KMS-11 (cell line): ENCODE measurements around the gene SMARCAL1.

Experiments
- H2AFZ ChIP-seq: fragments of 200-600 bp; sonication (generic); 2 replicates; pipeline ENCODE4 v1.6.1; 2016; ENCODE audit warnings: antibody characterized with exemption, mixed run types, low read depth
- H3K27ac ChIP-seq: fragments of 200-600 bp; sonication (generic); 2 replicates; pipeline ENCODE4 v1.6.1; 2016; ENCODE audit warnings: mild to moderate bottlenecking, mixed run types
- H3K27me3 ChIP-seq: fragments of 200-600 bp; sonication (generic); 2 replicates; pipeline ENCODE4 v1.6.1; 2017; ENCODE audit warnings: mild to moderate bottlenecking, low read depth, mixed run types, moderate library complexity; ENCODE audit not compliant: insufficient read depth
- H3K36me3 ChIP-seq: fragments of 200-600 bp; sonication (generic); 2 replicates; pipeline ENCODE4 v1.6.1; 2017; ENCODE audit warnings: mild to moderate bottlenecking, mixed run types; ENCODE audit not compliant: insufficient read depth
- H3K4me1 ChIP-seq: fragments of 200-600 bp; sonication (generic); 2 replicates; pipeline ENCODE4 v1.6.1; 2016; ENCODE audit warnings: mild to moderate bottlenecking, low read depth, mixed run types; ENCODE audit not compliant: poor library complexity, severe bottlenecking
- H3K4me2 ChIP-seq: fragments of 200-600 bp; sonication (generic); 2 replicates; pipeline ENCODE4 v1.7.0; 2016; ENCODE audit warnings: mild to moderate bottlenecking, mixed run types
- H3K4me3 ChIP-seq: fragments of 200-600 bp; sonication (generic); IDR thresholded peaks from 2 replicates; pipeline ENCODE4 v1.6.1; 2017; ENCODE audit warnings: low read depth, low read length, mixed read lengths; ENCODE audit not compliant: insufficient read depth
- H3K79me2 ChIP-seq: fragments of 200-600 bp; sonication (generic); 2 replicates; pipeline ENCODE4 v1.6.1; 2016; ENCODE audit warnings: low read depth, mixed run types; ENCODE audit not compliant: insufficient read depth
- H3K9ac ChIP-seq: fragments of 200-600 bp; sonication (generic); 2 replicates; pipeline ENCODE4 v1.6.1; 2016; ENCODE audit warnings: mild to moderate bottlenecking, mixed run types
- H4K20me1 ChIP-seq: fragments of 200-600 bp; sonication (generic); 2 replicates; pipeline ENCODE4 v1.6.1; 2016; ENCODE audit warnings: mild to moderate bottlenecking, mixed run types; ENCODE audit not compliant: insufficient read depth
- TF ChIP-seq, protein P1 (sequence below): fragments of 200-600 bp; sonication (generic); conservative IDR thresholded peaks from 2 replicates; pipeline ENCODE4 v1.6.1; 2017; ENCODE audit warnings: low read depth, mild to moderate bottlenecking, antibody characterized with exemption, low read length, moderate library complexity, mixed read lengths

Gene SMARCAL1

DNA sequence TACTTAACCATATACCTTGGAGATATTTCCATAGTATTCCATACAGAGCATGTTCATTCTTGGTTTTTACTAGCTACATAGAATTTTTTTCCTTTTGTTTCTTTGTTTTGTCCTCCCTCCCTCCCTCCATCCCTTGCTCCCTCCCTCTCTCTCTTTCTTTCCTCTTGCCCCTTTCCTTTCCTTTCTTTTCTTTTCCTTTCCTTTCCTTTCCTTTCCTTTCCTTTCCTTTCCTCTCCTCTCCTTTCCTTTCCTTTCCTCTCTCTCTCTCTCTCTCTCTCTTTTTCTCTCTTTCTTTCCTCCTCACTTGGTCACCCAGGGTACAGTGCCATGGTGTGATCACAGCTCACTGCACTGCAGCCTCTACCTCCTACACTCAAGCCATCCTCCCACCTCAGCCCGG, 114.7 kb downstream of the SMARCAL1 start:
- H2AFZ ChIP-seq, result no peak overlapping the region
- TF ChIP-seq, protein P1, sequence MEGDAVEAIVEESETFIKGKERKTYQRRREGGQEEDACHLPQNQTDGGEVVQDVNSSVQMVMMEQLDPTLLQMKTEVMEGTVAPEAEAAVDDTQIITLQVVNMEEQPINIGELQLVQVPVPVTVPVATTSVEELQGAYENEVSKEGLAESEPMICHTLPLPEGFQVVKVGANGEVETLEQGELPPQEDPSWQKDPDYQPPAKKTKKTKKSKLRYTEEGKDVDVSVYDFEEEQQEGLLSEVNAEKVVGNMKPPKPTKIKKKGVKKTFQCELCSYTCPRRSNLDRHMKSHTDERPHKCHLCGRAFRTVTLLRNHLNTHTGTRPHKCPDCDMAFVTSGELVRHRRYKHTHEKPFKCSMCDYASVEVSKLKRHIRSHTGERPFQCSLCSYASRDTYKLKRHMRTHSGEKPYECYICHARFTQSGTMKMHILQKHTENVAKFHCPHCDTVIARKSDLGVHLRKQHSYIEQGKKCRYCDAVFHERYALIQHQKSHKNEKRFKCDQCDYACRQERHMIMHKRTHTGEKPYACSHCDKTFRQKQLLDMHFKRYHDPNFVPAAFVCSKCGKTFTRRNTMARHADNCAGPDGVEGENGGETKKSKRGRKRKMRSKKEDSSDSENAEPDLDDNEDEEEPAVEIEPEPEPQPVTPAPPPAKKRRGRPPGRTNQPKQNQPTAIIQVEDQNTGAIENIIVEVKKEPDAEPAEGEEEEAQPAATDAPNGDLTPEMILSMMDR, result no peak
- H3K9ac ChIP-seq, result no peak overlapping the region

DNA sequence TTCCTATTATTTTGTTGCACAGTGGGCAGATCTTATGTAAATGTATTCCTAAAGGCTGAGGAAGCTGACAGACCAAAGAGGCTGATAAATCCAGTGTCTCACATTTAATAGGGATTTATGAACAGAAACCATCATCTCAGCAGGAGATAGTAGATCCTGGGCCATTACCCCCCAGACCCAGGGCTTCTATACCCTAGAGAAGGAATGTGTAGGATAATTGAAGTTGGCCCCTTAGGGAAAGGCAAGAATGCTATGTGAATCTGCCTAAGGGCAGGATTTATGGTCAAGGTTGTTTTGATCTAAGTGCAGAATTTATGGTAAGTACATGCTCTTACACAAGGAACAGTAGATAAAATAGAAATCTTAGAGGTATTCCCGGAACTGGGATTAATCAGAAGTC, 115.3 kb downstream of the SMARCAL1 start:
- Histone ChIP-seq H3K36me3 (no peaks in the 10 kb centered on the region), H4K20me1 (no peaks in the 10 kb centered on the region), H3K4me2 (no peak overlapping the region), H2AFZ (no peak overlapping the region), H3K4me1 (no peaks in the 10 kb centered on the region), H3K4me3 (no peak overlapping the region), H3K27me3 (no peaks in the 10 kb centered on the region), H3K79me2 (no peaks in the 10 kb centered on the region), H3K9ac (no peak overlapping the region), H3K27ac (no peak overlapping the region)
- TF ChIP-seq, protein P1, result no peak

More for the DNA sequence above, 114.7 kb downstream of the SMARCAL1 start:
- Histone ChIP-seq H3K79me2 (no peaks in the 10 kb centered on the region), H3K4me1 (no peaks in the 10 kb centered on the region), H4K20me1 (no peaks in the 10 kb centered on the region), H3K27ac (no peak overlapping the region), H3K27me3 (no peaks in the 10 kb centered on the region), H3K4me3 (no peak overlapping the region), H3K36me3 (no peaks in the 10 kb centered on the region), H3K4me2 (no peak overlapping the region)

DNA sequence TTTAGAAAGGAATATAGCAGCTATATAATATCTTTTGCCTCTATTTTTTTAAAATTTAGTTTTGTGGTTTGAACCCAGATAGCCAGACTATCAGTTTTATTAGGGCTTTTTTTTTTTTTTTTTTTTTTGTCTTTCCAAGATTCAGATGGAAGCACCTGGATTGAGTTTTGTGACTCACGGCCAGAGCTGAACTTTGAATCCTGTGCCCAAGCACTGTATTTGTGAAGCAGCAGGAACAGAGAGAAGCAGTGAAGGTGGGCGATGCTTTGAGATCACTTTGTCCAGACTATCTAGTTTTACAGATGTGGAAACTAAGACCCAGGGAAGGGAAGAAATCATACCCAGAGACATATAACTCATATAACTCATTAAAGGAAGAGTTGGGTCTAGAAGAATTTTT, 120.3 kb downstream of the SMARCAL1 start:
- H3K9ac ChIP-seq, result no peak overlapping the region
- TF ChIP-seq, protein P1, result no peak

More for the DNA sequence above, 120.3 kb downstream of the SMARCAL1 start:
- no peaks in the 10 kb centered on the region for H4K20me1 ChIP-seq
- H3K27me3 ChIP-seq, result no peaks in the 10 kb centered on the region
- H3K36me3 ChIP-seq, result no peaks in the 10 kb centered on the region
- H3K4me2 ChIP-seq, result no peak overlapping the region
- H3K79me2 ChIP-seq, result no peaks in the 10 kb centered on the region
- no peak overlapping the region for H3K4me3 ChIP-seq
- H3K27ac ChIP-seq, result no peak overlapping the region
- no peaks in the 10 kb centered on the region for H3K4me1 ChIP-seq
- no peak overlapping the region for H2AFZ ChIP-seq
